GM12891 (cell line): ENCODE results near the gene CNIH2.

Source experiments
- PAX5 ChIP-seq: IDR thresholded peaks from 2 replicates; pipeline ENCODE4 v1.6.1; 2011; ENCODE audit warnings: low read length, moderate library complexity, mild to moderate bottlenecking; ENCODE audit not compliant: insufficient read depth, severe bottlenecking
- POLR2A ChIP-seq: IDR thresholded peaks from 2 replicates; pipeline ENCODE4 v1.6.1; 2011; ENCODE audit warnings: low read depth, low read length, control low read depth
- POLR2AphosphoS5 ChIP-seq: IDR thresholded peaks from 2 replicates; pipeline ENCODE4 v1.6.1; 2011; ENCODE audit warnings: low read depth, low read length, control low read depth
- POU2F2 ChIP-seq: IDR thresholded peaks from 2 replicates; pipeline ENCODE4 v1.6.1; 2011; ENCODE audit warnings: low read depth, mild to moderate bottlenecking, control low read depth, low read length, moderate library complexity
- SPI1 ChIP-seq: IDR thresholded peaks from 2 replicates; pipeline ENCODE4 v1.6.1; 2011; ENCODE audit warnings: low read depth, low read length, control low read depth
- TAF1 ChIP-seq: IDR thresholded peaks from 2 replicates; pipeline ENCODE4 v1.6.1; 2011; ENCODE audit warnings: low read depth, low read length, control low read depth

GRCh38 chr11:66264383-66264782 lies 13.6 kb upstream of the CNIH2 start:
- TF ChIP-seq POLR2AphosphoS5 = no peak
- TF ChIP-seq TAF1 = no peak
- TF ChIP-seq POLR2A = no peak
- TF ChIP-seq POU2F2 = no peak
- TF ChIP-seq SPI1 = no peak
- no peak for TF ChIP-seq PAX5
